Fibroblast of pulmonary artery (primary cell): Measurements from ENCODE around the gene GUCA2B.

Source experiments
- DNase-seq: peaks from one replicate; pipeline ENCODE4 v3.0.0-alpha.2; 2010; ENCODE audit warnings: low read depth
- H3K4me3 ChIP-seq: replicated peaks from 2 replicates; pipeline ENCODE4 v1.5.1; 2011; ENCODE audit warnings: low read depth, mild to moderate bottlenecking, control low read depth, low read length, moderate library complexity
- TF ChIP-seq, protein P1 (sequence below): IDR thresholded peaks from 2 replicates; pipeline ENCODE4 v1.5.1; 2011; ENCODE audit warnings: mild to moderate bottlenecking, control low read depth, low read length, inconsistent platforms; ENCODE audit errors: missing control alignments

GUCA2B gene

DNA sequence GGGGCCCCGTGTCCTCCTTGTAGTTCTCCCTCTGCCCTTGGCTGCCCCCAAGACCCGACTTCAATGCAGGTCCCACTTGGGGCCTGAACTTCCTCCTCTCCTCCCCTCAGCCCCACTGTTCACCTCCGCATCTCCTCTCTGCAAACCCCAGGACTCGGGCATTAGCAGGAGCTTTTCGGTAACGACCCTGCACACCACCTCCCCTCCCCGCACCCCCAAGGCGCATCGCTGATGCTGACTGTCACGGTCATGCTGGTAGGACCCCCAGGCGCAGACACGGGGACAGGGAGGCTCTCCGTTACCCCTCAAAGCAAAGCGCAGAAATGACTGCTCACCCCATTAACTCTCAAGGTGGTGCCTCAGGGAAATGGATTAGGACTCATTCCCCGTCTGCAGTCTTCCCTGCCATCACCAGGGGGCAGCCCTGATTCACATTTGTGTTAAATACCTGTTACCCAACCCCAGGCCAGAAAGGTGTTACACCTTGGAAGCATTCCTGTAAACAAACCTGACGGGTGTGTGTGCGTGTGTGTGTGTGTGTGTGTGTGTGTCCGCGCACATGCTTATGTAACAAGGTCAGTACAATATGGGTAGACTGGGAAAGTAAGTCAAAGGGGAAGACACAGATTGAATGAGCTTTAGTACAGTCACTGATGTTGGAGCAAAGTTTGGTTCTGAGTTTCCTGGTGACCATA lies 6.4 kb upstream of the GUCA2B start:
- TF ChIP-seq, protein P1, sequence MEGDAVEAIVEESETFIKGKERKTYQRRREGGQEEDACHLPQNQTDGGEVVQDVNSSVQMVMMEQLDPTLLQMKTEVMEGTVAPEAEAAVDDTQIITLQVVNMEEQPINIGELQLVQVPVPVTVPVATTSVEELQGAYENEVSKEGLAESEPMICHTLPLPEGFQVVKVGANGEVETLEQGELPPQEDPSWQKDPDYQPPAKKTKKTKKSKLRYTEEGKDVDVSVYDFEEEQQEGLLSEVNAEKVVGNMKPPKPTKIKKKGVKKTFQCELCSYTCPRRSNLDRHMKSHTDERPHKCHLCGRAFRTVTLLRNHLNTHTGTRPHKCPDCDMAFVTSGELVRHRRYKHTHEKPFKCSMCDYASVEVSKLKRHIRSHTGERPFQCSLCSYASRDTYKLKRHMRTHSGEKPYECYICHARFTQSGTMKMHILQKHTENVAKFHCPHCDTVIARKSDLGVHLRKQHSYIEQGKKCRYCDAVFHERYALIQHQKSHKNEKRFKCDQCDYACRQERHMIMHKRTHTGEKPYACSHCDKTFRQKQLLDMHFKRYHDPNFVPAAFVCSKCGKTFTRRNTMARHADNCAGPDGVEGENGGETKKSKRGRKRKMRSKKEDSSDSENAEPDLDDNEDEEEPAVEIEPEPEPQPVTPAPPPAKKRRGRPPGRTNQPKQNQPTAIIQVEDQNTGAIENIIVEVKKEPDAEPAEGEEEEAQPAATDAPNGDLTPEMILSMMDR = peak; percentile 93
- no peak overlapping the region for H3K4me3 ChIP-seq

DNA sequence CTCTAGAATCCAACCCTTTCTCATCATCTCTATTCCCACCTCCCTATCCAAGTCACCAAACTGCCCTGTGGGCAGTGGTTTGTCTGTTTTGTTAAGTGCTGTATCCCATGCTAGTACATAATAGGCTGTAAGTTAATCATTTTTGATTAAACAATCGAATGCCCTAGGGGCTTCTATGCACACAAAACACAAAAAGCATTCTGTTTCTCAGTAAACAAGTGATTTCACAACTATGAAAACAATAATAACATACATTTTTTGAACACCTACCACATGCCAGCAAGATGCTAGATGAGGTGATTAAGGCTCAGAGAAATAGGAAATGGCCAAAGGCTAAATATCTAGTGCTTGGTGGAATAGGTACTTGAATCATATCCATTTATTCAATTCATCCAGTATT lies 5.0 kb upstream of the GUCA2B start:
- no peak overlapping the region for H3K4me3 ChIP-seq
- TF ChIP-seq, protein P1 = no peak
- no peak for DNase-seq

More for the DNA sequence above, 6.4 kb upstream of the GUCA2B start:
- DNase-seq = peak; percentile 67

DNA sequence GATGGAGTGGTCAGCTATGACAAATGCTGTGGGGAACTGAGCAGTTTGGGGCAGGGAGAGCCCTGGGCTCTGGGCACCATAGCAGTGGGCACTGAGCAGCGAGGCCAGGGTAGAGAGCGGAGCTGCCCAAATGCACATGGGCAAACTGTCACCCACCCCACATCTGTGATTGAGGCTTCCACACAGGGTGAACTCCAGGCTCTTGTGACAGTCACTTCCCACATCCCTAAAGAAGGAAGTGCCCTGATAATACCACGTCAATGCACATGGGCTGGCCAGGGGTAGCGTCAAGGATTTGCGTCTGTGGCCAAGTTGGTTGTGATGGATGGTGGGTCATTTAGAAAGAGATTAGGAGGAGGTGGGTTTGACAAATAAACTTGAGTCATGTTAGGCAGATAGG lies 2.6 kb upstream of the GUCA2B start:
- TF ChIP-seq, protein P1 = no peak

DNA sequence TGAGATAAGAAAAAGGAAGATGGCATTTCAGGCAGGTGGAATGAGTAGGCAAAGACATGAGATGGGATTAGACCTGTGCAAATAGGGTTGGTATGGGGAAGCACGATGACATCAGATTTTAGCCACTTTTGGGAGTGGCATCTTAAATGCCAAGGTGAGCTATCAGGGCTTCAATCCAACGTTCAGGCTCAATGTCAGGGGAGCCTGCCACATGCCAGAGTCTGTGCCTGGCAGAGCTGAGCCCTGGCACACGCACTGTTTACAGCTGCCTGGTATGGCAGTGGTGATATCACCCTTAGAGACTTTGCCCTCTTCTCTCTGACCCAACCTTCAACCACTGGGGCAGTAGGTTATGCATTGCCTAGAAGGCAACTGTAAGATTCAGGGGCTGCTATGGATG lies 1.1 kb upstream of the GUCA2B start:
- no peak overlapping the region for H3K4me3 ChIP-seq
- TF ChIP-seq, protein P1 = no peak
- DNase-seq = no peak

More for the DNA sequence above, 2.6 kb upstream of the GUCA2B start:
- H3K4me3 ChIP-seq = no peak overlapping the region
- no peak for DNase-seq

DNA sequence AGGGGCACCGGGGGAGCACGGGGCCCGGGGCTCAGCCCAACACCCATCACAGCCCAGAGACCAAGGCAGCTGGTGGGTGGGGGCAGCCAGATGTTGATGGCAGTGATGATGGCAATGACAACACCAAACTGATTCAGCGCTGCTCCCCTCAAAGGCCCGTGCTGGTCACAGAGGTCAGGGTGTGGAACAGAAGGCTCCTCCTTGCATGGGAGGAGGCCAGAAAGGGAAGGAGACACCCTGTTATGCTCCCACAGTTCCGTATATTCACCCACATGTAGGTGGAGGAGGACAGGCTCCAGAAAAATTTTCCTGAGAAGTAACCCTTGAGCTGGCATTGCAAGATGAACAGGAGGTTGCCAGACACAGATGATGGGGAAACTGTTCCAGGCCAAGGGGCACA lies 414 bp downstream of the GUCA2B start:
- no peak for DNase-seq
- TF ChIP-seq, protein P1 = no peak
- no peak overlapping the region for H3K4me3 ChIP-seq

DNA sequence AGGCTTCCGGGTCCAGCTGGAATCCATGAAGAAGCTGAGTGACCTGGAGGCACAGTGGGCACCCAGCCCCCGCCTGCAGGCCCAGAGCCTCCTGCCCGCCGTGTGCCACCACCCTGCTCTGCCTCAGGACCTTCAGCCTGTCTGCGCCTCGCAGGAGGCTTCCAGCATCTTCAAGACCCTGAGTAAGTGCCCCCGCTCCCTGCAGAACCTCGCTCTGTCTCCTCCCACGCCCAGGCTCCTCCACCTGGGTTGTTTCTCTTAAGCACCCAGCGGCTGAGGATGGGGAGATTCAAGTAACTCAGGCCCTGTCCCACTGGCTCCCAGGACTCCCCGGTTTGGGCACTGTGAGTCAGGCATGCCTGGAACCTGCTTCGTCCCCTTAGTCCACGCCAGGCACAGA lies 1.5 kb downstream of the GUCA2B start:
- no peak for DNase-seq
- TF ChIP-seq, protein P1 = no peak
- no peak overlapping the region for H3K4me3 ChIP-seq

DNA sequence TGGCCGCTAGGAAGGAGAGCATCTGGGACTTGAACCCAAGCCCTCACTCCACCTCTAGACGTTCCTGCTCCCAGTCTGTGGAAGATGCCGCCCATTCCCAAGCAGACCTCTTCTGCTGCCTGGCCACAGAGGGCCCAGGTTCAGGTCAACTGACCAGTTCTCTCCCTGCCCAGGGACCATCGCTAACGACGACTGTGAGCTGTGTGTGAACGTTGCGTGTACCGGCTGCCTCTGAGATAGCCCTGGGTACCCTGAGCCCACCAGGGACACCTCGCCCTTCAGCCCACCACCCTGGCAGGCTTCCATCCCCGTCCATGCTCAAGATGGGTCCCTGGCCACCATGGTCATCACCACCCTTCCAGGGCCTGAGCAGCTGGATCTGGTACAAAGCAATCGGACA lies 2.2 kb downstream of the GUCA2B start:
- DNase-seq = no peak
- H3K4me3 ChIP-seq = no peak overlapping the region
- TF ChIP-seq, protein P1 = no peak
